Large intestine (tissue), 3 donors: ENCODE results near the gene CACNA1C. TPM values are rescaled to one million over a fixed set of nuclear protein-coding genes. Genes with fewer than 3 reads are reported as not detected.

Source experiments
- DNase-seq, 2 donors: peaks; one replicate each; pipeline versions ENCODE4 v3.0.0 to v3.0.0-alpha.2; 2013
- H3K27ac ChIP-seq: one replicate; pipeline ENCODE4 v1.5.1; 2013; ENCODE audit warnings: low read length
- H3K27me3 ChIP-seq: 2 replicates; pipeline ENCODE4 v1.6.1; 2013; ENCODE audit warnings: low read length; ENCODE audit not compliant: control insufficient read depth, insufficient read depth
- H3K36me3 ChIP-seq: 2 replicates; pipeline ENCODE4 v1.6.1; 2013; ENCODE audit warnings: low read length; ENCODE audit not compliant: control insufficient read depth, insufficient read depth
- H3K4me1 ChIP-seq: one replicate; pipeline ENCODE4 v1.6.1; 2013; ENCODE audit warnings: low read length; ENCODE audit not compliant: control insufficient read depth, insufficient read depth
- H3K4me3 ChIP-seq: one replicate; pipeline ENCODE4 v1.5.1; 2013; ENCODE audit warnings: low read length
- H3K9me3 ChIP-seq: one replicate; pipeline ENCODE4 v1.6.1; 2013; ENCODE audit warnings: mild to moderate bottlenecking, low read depth, low read length, moderate library complexity; ENCODE audit not compliant: control insufficient read depth
- WGBS: methylation state at CpG from one replicate; pipeline ENCODE4 v1.1.5; 2013; ENCODE audit warnings: low lambda C conversion rate; ENCODE audit not compliant: insufficient coverage; 5-methylcytosine and 5-hydroxymethylcytosine counted together
- polyA plus RNA-seq: library from polyadenylated mRNA; unstranded; fragments of 120-200 nt; gene quantifications from one replicate; pipeline ENCODE4 v1.2.1, GENCODE V29; 2013

CACNA1C gene
- polyA plus RNA-seq, 1 donor = 5.9 TPM

DNA sequence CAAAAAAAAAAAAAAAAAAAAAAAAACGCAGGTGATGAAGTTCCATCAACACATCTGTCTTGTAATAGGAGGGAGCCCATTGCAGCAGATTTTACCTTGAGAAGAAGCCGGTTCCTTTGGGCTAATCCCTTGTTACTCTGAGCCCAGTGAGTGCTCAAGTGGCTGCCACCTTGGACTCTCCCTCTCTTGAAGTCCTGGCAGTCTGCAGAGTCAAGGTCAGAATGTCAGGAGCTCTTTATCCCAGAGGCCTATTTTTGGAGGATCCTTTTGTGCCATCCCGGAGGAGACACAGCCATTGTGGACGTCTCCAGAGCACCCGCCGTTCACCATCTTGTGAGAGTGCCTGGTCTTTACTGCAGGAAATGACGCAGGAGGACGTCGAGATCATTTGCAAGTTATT is 397.8 kb downstream of the CACNA1C start:
- H3K27ac ChIP-seq = no peak overlapping the region
- no CpG with 5 or more reads among the region's 9 CpGs for WGBS
- no peak for DNase-seq
- H3K36me3 ChIP-seq = no peaks in the 10 kb centered on the region
- H3K27me3 ChIP-seq = no peaks in the 10 kb centered on the region
- no peak overlapping the region for H3K4me3 ChIP-seq
- no peaks in the 10 kb centered on the region for H3K4me1 ChIP-seq
- no peaks in the 10 kb centered on the region for H3K9me3 ChIP-seq

DNA sequence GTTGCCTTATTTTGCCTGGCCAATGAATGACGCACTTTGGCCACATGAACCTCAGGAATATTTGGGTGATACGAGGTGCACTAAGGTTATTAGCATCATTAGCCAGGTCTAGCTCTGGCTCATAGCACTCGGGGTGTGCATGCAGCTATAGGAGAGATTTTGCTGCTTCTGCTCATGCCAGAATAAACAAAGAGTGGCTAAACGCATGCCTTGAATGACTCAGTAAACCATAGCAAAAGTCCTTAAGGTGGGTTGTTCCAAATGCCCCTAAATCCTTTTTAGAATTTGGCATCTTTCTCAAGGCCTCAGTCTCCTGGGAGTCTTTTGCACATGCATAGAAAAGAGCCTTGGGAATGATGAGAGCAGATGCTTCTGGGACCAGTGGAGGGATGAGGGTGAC is 398.2 kb downstream of the CACNA1C start:
- Histone ChIP-seq H3K9me3 (no peaks in the 10 kb centered on the region), H3K36me3 (no peaks in the 10 kb centered on the region), H3K4me3 (no peak overlapping the region), H3K27ac (no peak overlapping the region), H3K27me3 (no peaks in the 10 kb centered on the region), H3K4me1 (no peaks in the 10 kb centered on the region)
- no CpG with 5 or more reads among the region's 4 CpGs for WGBS
- DNase-seq = no peak

DNA sequence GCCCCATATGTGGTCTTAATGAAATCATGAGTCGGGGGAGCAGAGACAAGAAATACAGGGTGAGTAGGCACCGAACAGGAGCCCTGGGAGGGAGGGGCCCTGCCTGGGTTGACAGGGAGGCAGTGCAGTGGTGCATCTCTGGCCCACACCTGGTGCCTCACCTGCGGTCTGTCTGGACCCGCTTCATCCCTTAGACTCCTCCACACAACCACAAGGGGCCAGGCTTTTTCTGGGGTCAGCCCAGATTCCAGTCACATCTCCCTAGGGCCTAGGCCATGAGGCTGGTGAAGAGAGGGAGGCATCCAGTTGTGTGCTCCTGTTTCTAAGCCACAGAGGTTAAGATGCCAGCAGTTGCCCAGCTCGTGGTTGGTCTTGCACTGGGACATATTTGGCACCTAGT is 398.7 kb downstream of the CACNA1C start:
- H3K4me1 ChIP-seq = no peaks in the 10 kb centered on the region
- no peak overlapping the region for H3K27ac ChIP-seq
- no peaks in the 10 kb centered on the region for H3K36me3 ChIP-seq
- H3K4me3 ChIP-seq = no peak overlapping the region
- no peak for DNase-seq
- no peaks in the 10 kb centered on the region for H3K9me3 ChIP-seq
- H3K27me3 ChIP-seq = no peaks in the 10 kb centered on the region
- no CpG with 5 or more reads among the region's 5 CpGs for WGBS

DNA sequence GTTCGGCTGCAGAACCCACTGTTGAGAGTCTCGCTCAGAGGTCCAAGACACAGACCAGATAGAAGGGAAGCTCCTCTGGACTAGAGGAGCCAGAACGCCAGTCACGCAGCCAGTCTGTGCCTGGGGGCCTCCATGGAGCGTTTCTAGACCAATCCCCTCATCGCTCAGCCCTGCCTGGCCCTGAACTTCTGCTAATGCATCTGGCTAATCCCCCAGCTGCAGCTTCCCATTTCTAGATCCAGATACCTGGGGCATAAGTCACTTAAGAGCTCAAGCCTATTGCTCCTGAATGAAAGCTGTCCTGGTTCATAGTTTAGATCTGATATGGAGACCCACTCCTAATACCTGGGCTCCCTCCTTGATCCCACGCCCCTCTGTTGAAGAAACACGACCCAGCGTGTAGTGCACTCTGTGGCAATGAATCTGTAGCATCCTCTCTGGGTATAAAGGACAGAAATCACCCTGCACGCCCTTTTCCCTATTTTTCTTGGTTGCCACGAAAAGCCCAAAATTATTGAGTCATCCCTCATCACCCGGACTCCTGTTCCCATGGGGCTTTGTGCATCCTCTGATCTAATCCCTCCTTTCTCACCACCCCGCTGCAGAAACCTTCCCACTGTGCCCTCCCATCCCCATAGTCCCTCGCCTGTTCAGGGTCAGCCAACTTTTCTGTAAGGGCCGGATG is 400.4 kb downstream of the CACNA1C start:
- no peak overlapping the region for H3K4me3 ChIP-seq
- H3K9me3 ChIP-seq = no peaks in the 10 kb centered on the region
- H3K4me1 ChIP-seq = no peaks in the 10 kb centered on the region
- no peaks in the 10 kb centered on the region for H3K36me3 ChIP-seq
- no peak for DNase-seq
- 100% methylated on average over 1 of the region's 15 CpGs for WGBS
- H3K27ac ChIP-seq = no peak overlapping the region
- H3K27me3 ChIP-seq = no peaks in the 10 kb centered on the region

DNA sequence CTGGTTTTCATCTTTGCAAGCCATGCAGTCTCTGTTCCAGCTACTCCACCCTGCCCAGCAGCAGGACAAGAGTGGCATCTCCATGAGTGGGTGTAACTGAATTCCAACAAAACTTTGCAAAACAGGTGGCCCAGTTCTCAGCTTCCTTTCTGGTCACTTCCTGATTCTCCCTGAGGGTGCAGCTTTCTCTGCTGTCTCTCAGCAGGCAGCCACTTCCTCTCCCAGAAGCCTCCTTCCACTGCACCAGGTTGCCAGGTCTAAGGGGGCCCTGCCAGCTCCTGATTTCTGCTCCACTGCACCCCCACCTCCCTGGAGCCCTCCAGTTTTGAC is 400.9 kb downstream of the CACNA1C start:
- no peaks in the 10 kb centered on the region for H3K27me3 ChIP-seq
- H3K27ac ChIP-seq = no peak overlapping the region
- no peaks in the 10 kb centered on the region for H3K36me3 ChIP-seq
- no peak overlapping the region for H3K4me3 ChIP-seq
- DNase-seq = no peak
- no peaks in the 10 kb centered on the region for H3K9me3 ChIP-seq
- H3K4me1 ChIP-seq = no peaks in the 10 kb centered on the region

DNA sequence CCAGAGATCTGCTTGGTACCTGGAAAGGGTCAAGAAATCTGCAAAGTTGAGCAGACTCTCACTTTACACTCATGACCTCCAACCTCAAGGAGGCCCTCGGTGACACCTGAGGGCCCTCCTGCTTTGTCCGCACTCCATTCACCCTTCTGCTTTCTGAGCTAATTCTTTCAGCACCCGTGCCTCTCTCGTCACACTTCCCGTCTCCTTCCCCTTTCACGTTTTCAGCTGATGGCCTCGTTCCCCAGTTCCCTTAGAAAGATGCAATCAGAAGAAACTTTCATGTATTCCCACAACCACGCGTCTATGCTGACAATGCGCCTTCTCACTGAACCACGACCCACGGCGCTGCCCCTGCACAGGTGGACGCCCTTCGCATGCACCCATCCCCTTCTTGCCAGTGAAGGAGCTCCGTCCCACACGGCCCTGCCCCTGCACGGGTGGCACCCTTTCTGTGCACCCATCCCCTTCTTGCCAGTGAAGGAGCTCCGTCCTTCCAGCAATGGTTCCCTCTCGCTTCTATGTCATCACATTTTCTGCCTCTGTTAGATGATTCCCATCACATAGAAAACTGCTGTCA is 401.9 kb downstream of the CACNA1C start:
- no peak for DNase-seq
- no peaks in the 10 kb centered on the region for H3K9me3 ChIP-seq
- no peaks in the 10 kb centered on the region for H3K4me1 ChIP-seq
- 93% methylated on average over 11 of the region's 20 CpGs for WGBS
- no peak overlapping the region for H3K4me3 ChIP-seq
- no peaks in the 10 kb centered on the region for H3K36me3 ChIP-seq
- H3K27ac ChIP-seq = no peak overlapping the region
- no peaks in the 10 kb centered on the region for H3K27me3 ChIP-seq

DNA sequence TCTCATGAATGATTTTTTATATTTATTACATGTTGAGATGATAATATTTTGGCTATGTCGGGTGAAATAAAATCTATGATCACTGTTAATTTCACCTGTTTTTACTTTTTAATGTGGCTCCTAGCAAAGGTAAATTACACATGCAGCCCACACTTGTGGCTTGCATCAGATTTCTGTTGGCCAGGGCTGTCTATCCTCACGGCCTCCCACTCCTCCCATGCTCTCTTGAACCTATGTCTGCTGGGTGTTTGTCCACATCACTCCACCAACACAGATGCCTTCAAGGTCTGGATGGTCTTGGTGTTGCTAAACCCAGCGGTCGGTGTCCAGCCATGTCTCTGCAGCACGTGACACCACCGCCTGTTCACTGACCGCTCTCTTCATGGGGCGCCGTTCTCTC is 402.6 kb downstream of the CACNA1C start:
- no peak overlapping the region for H3K4me3 ChIP-seq
- H3K4me1 ChIP-seq = no peaks in the 10 kb centered on the region
- H3K36me3 ChIP-seq = no peaks in the 10 kb centered on the region
- no peak overlapping the region for H3K27ac ChIP-seq
- DNase-seq = no peak
- WGBS = 100% methylated on average over 2 of the region's 9 CpGs
- H3K9me3 ChIP-seq = no peaks in the 10 kb centered on the region
- H3K27me3 ChIP-seq = no peaks in the 10 kb centered on the region

DNA sequence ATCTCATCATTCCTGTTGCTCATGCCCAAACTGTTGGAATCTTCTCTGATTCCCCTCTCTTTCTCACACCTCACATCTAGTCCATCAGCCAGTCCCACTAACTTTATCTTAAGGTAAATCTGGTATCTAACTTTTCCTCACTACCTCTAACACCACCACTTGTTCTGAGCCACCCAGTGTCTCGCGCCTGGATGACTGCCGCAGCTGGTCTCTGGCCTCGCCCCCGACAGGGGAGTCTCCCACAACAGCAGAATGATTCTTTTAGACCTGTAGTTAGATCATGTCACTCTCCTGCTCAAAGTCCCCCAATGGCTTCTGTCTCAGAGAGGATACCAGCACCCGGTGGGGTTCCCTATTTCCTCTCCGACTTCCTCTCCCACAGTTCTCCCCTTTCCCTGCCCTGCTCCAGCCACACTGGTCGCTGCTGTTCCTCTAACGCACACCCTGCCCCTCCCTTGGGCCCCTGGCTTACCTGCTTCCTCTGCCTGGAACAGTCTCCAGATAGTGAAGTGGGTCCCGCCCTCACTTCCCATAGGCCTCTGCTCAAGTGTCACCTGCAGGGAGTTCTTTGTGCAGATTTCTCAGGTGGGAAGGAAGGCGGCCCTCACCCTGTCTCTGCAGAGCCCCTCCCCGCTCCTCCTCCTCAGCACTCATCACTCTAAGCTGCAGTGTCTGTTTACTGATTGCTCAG is 403.5 kb downstream of the CACNA1C start:
- WGBS = no CpG with 5 or more reads among the region's 12 CpGs
- H3K9me3 ChIP-seq = no peaks in the 10 kb centered on the region
- H3K27ac ChIP-seq = no peak overlapping the region
- peak in 1 of 2 donors; percentile 16 for DNase-seq
- no peak overlapping the region for H3K4me3 ChIP-seq
- H3K4me1 ChIP-seq = no peaks in the 10 kb centered on the region
- H3K36me3 ChIP-seq = no peaks in the 10 kb centered on the region
- H3K27me3 ChIP-seq = no peaks in the 10 kb centered on the region

DNA sequence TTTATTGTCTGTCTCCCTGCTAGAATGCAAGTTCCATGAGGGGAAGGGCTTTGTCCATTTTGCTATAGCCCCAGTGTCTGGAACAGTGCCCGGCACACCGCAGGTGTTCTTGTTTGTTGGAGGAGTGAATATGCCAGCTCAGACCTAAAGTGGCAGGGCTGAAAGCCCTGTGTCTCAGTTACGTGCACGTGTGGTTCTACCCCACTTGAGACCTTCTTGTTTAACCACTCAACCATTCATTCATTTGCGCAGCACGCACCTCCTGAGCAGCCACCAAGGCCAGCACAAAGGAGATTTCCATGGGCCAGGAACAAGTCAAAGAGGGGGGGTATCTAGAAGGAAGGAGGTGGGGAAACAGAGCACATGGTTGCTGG is 404.0 kb downstream of the CACNA1C start:
- 100% methylated on average over 2 of the region's 6 CpGs for WGBS
- Histone ChIP-seq H3K27me3 (no peaks in the 10 kb centered on the region), H3K4me1 (no peaks in the 10 kb centered on the region), H3K4me3 (no peak overlapping the region), H3K27ac (no peak overlapping the region), H3K36me3 (no peaks in the 10 kb centered on the region), H3K9me3 (no peaks in the 10 kb centered on the region)
- DNase-seq = no peak

DNA sequence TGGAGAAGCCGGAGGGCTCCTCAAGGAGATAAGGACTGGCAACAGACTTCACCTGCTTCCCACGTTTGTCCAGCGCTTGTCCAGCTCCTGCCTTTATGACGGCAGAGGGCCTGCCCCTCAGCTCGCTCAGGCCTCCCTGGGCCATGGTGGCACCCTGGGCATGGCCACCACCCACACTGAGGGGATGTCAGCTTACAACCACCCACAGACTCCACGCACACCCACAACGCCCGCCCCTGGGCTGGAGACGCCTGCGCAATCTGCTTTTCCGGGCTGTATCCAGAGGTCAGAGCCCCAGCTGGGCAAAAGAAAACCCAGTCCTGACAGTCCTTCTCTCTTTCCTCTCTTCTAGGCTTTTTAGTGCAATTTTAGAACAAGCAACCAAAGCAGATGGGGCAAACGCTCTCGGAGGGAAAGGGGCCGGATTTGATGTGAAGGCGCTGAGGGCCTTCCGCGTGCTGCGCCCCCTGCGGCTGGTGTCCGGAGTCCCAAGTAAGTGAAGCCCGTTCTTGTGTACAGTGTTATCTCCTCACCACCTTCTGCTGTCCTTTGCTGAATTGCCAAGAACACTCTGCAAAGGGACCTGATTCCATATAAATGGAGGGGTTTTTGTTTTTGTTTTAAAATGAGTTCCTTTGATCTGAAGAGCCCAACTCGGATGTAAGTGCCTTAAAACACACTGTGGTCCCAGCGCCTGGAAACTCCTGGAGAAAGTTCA is 404.6 kb downstream of the CACNA1C start:
- H3K36me3 ChIP-seq = no peaks in the 10 kb centered on the region
- no peaks in the 10 kb centered on the region for H3K9me3 ChIP-seq
- no peak overlapping the region for H3K27ac ChIP-seq
- no peak overlapping the region for H3K4me3 ChIP-seq
- no CpG with 5 or more reads among the region's 23 CpGs for WGBS
- no peak for DNase-seq
- H3K4me1 ChIP-seq = no peaks in the 10 kb centered on the region
- no peaks in the 10 kb centered on the region for H3K27me3 ChIP-seq
